Activated CD8-positive, alpha-beta memory T cell treated with anti-CD3 and anti-CD28 coated beads, Interleukin-2, amount 50 U/mL, for 4 hours (primary cell): ENCODE data around the gene CCDC30.
"Not testable (repeated sequence)": the region's sequence is repeated elsewhere in the genome, so short reads cannot be mapped to it uniquely, and the experiment has no call there.

Experiments
- DNase-seq: peaks from one replicate; pipeline ENCODE4 v3.0.0-alpha.2; 2020

The CCDC30 gene

GRCh38 chr1:42453386-42453785 lies 9.7 kb upstream of the CCDC30 start:
- DNase-seq: no peak

GRCh38 chr1:42454403-42454802 lies 8.7 kb upstream of the CCDC30 start:
- DNase-seq: no peak

GRCh38 chr1:42456010-42456753 lies 6.9 kb upstream of the CCDC30 start, which contains the start of the genes PPCS and ZMYND12:
Gene PPCS (plus strand): TSS chr1:42456543. CDS start chr1:42456566, 23 bp downstream.
Gene ZMYND12 (minus strand): TSS chr1:42456022. CDS start chr1:42455997, 25 bp downstream.
- DNase-seq: peak; percentile 92

- peak; percentile 50 for DNase-seq
Observed at GRCh38 chr1:42456754-42457089, 6.4 kb upstream of the CCDC30 start.

GRCh38 chr1:42461196-42461595 lies 1.9 kb upstream of the CCDC30 start:
- no peak for DNase-seq

GRCh38 chr1:42463921-42464320 lies 835 bp downstream of the CCDC30 start:
- no peak for DNase-seq

GRCh38 chr1:42466030-42466429 lies 2.9 kb downstream of the CCDC30 start:
- DNase-seq: no peak

- no peak for DNase-seq
Observed at GRCh38 chr1:42469727-42470126, 6.6 kb downstream of the CCDC30 start.

GRCh38 chr1:42476605-42477004 lies 13.5 kb downstream of the CCDC30 start:
- DNase-seq: no peak

- DNase-seq: not testable (repeated sequence)
Observed at GRCh38 chr1:42477354-42477753, 14.3 kb downstream of the CCDC30 start.

- no peak for DNase-seq
Observed at GRCh38 chr1:42477775-42478174, 14.7 kb downstream of the CCDC30 start.

- DNase-seq: no peak
Observed at GRCh38 chr1:42479621-42480020, 16.5 kb downstream of the CCDC30 start.

- no peak for DNase-seq
Observed at GRCh38 chr1:42480921-42481320, 17.8 kb downstream of the CCDC30 start.

GRCh38 chr1:42482635-42483153 lies 19.6 kb downstream of the CCDC30 start:
- no peak for DNase-seq

GRCh38 chr1:42484382-42484781 lies 21.3 kb downstream of the CCDC30 start:
- no peak for DNase-seq

GRCh38 chr1:42490237-42490636 lies 27.2 kb downstream of the CCDC30 start:
- DNase-seq: no peak

GRCh38 chr1:42502031-42502430 lies 38.9 kb downstream of the CCDC30 start:
- not testable (repeated sequence) for DNase-seq

GRCh38 chr1:42504535-42505128 lies 41.5 kb downstream of the CCDC30 start:
- DNase-seq: no peak

GRCh38 chr1:42506576-42506975 lies 43.5 kb downstream of the CCDC30 start:
- no peak for DNase-seq

GRCh38 chr1:42511581-42512155 lies 48.6 kb downstream of the CCDC30 start:
- not testable (repeated sequence) for DNase-seq

- no peak for DNase-seq
Observed at GRCh38 chr1:42518908-42519307, 55.8 kb downstream of the CCDC30 start.

- DNase-seq: no peak
Observed at GRCh38 chr1:42523171-42523570, 60.1 kb downstream of the CCDC30 start.

GRCh38 chr1:42524330-42524729 lies 61.2 kb downstream of the CCDC30 start:
- no peak for DNase-seq

- no peak for DNase-seq
Observed at GRCh38 chr1:42529724-42530181, 66.7 kb downstream of the CCDC30 start.
